CD4-positive, alpha-beta T cell treated with Interleukin-10 for 1 hour (primary cell): ENCODE measurements around the gene FCF1.

Experiments
- DNase-seq: peaks from one replicate; pipeline ENCODE4 v3.0.0-alpha.2; 2020

Gene FCF1

DNA sequence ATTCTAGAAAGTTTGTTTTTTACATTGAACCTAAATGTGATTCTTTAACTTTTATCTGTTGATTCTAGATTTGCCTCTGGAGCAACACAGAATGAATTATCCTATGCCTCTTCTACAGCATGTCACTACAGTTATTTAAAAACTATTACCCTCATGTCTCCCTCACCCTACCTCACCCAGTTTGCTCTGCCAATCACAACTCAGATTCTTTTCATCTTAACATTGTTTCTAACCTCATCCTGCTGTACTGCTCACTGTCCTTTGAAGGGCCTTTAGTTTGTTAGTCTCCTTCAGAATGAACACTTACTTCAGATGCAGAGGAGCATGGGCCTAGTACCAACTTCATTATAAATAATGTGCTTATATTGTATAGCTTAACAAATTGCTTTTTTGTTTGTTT lies 71.7 kb downstream of the FCF1 start:
- no peak for DNase-seq

DNA sequence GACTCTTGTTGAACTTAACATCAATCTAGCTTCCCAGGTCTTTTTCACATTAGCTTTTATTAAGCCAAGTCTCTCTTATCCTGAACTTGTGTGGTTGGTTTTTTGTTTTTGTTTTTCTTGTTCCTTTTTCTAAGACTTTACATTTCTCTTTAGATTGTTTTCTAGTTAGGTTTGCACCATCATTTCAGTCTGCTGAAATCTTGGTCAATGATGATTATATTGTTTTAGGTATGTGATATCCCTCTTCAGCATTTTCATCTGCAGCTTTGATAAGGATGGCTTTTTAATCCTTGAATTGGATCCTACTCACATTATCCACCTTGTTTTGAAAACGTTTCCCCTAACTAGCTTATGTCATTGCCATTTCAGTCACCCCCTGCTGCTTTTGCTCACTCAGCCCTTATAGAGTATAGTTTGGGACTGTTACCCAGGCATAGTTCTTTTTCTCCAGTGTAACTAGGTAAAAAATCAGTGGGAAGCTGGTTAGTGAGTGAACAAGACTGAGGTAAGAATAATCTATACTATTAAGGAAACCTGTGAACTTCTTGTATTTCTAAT lies 72.2 kb downstream of the FCF1 start:
- no peak for DNase-seq

DNA sequence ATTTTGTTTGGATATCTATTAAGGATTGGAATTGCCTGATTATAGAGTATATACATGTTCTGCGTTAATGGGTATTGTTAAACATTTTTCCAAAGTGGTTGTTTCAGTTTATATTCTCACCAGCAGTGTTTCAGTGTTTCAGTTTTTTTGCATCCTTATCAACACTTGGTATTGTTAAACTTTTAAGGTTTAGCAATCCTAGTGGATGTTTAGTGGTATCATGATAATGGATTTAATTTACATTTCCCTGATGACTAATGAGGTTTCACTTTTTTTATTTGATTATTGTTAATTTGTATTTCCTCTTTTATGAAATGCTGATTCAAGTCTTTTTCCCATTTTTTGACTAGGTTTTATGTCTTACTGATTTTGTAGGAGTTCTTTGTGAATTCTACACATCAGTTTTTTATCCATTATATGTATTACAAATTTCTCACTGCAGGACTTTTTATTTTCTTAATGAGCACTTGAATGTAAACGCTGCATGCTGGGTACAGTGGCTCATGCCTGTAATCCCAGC lies 73.9 kb downstream of the FCF1 start:
- no peak for DNase-seq
